PC-9 (cell line): ENCODE data around the gene CTNND2. TPM values are rescaled to one million over a fixed set of nuclear protein-coding genes. Genes with fewer than 3 reads are reported as not detected.

Source experiments
- BruUV-seq: library from RNA; stranded (reverse); fragments of 400-500 nt; replicated peaks from 2 replicates; lab custom pipeline; 2021; lab: Mats Ljungman, UMichigan
- CTCF ChIA-PET: fragments of 300-600 bp; sonication (Branson Sonifier 250); formaldehyde crosslinking; loops from one replicate; lab custom pipeline; 2022; ENCODE audit warnings: antibody characterized with exemption; lab: Charles Lee
- POLR2A ChIA-PET: fragments of 300-600 bp; sonication (Branson Sonifier 250); formaldehyde crosslinking; loops from one replicate; lab custom pipeline; 2022; ENCODE audit warnings: antibody characterized with exemption; ENCODE audit not compliant: unreplicated experiment; lab: Charles Lee
- DNase-seq, 2 experiments: peaks; one replicate each; pipeline versions ENCODE4 v3.0.0 to v3.0.0-alpha.2; 2015 to 2022; ENCODE audit warnings: mixed read lengths in 1 of 2
- H2AFZ ChIP-seq: fragments of 200-600 bp; sonication (generic); 2 replicates; pipeline ENCODE4 v1.8.1; 2017; ENCODE audit warnings: antibody characterized with exemption
- H3F3A ChIP-seq: fragments of 200-600 bp; sonication (generic); 2 replicates; pipeline ENCODE4 v1.8.1; 2017; ENCODE audit warnings: antibody characterized with exemption, mild to moderate bottlenecking, low read depth; ENCODE audit not compliant: insufficient read depth
- H3K27ac ChIP-seq: fragments of 200-600 bp; sonication (generic); 2 replicates; pipeline ENCODE4 v1.6.1; 2016; ENCODE audit warnings: mixed run types
- H3K27me3 ChIP-seq: fragments of 200-600 bp; sonication (generic); 2 replicates; pipeline ENCODE4 v1.6.1; 2016; ENCODE audit warnings: low read depth, mixed run types; ENCODE audit not compliant: insufficient read depth
- H3K36me3 ChIP-seq: fragments of 200-600 bp; sonication (generic); 2 replicates; pipeline ENCODE4 v1.6.1; 2016; ENCODE audit warnings: low read depth, mixed run types
- H3K4me1 ChIP-seq: fragments of 200-600 bp; sonication (generic); replicated peaks from 2 replicates; pipeline ENCODE4 v1.6.1; 2016; ENCODE audit warnings: mixed run types; ENCODE audit not compliant: insufficient read depth
- H3K4me2 ChIP-seq: fragments of 200-600 bp; sonication (generic); 2 replicates; pipeline ENCODE4 v1.6.1; 2017; ENCODE audit warnings: mixed run types
- H3K4me3 ChIP-seq: fragments of 200-600 bp; sonication (generic); 2 replicates; pipeline ENCODE4 v1.6.1; 2016; ENCODE audit warnings: mixed run types
- H3K79me2 ChIP-seq: fragments of 200-600 bp; sonication (generic); 2 replicates; pipeline ENCODE4 v1.6.1; 2017; ENCODE audit warnings: low read depth, mixed run types
- H3K9me2 ChIP-seq: fragments of 200-600 bp; sonication (generic); 2 replicates; pipeline ENCODE4 v1.8.1; 2017; ENCODE audit warnings: mild to moderate bottlenecking; ENCODE audit not compliant: insufficient read depth
- H3K9me3 ChIP-seq: fragments of 200-600 bp; sonication (generic); 2 replicates; pipeline ENCODE4 v1.8.1; 2016; ENCODE audit warnings: low read depth; ENCODE audit not compliant: insufficient read depth
- H4K20me1 ChIP-seq: fragments of 200-600 bp; sonication (generic); 2 replicates; pipeline ENCODE4 v1.8.1; 2017; ENCODE audit not compliant: insufficient read depth
- CTCF ChIP-seq: fragments of 200-600 bp; sonication (generic); conservative IDR thresholded peaks from 2 replicates; pipeline ENCODE4 v1.6.1; 2017; ENCODE audit warnings: mixed run types, antibody characterized with exemption, mild to moderate bottlenecking, moderate library complexity
- EZH2 ChIP-seq: fragments of 200-600 bp; sonication (generic); IDR thresholded peaks from 2 replicates; pipeline ENCODE4 v1.8.0; 2017; ENCODE audit warnings: antibody characterized with exemption, low read depth
- intact Hi-C: fragments of 100-400 bp; cut with micrococcal nuclease; formaldehyde crosslinking; loops from one replicate; pipeline ENCODE4 v1.10.0; 2022; ENCODE audit not compliant: unreplicated experiment
- total RNA-seq: library from RNA; stranded (reverse); gene quantifications from 2 replicates; pipeline ENCODE4 v1.2.3, GENCODE V29; 2021

Gene CTNND2
- total RNA-seq, 1 experiment from 2014 or later, result not detected

GRCh38 chr5:11398728-11399127 lies 505.5 kb downstream of the CTNND2 start:
- intact Hi-C loops, result no loop called here
- POLR2A ChIA-PET, result no interaction called here
- DNase-seq, result no peak

GRCh38 chr5:11397549-11397948 lies 506.7 kb downstream of the CTNND2 start:
- BruUV-seq, result no TSS peak
- CTCF ChIA-PET, result no interaction called here
- no peaks in the 10 kb centered on the region for H3K9me3 ChIP-seq
- intact Hi-C loops, result no loop called here
- TF ChIP-seq CTCF (no peak), EZH2 (no peak)
- H3K4me2 ChIP-seq, result no peak overlapping the region
- no peaks in the 10 kb centered on the region for H4K20me1 ChIP-seq
- H3K79me2 ChIP-seq, result no peaks in the 10 kb centered on the region
- H3K36me3 ChIP-seq, result no peaks in the 10 kb centered on the region
- H3K4me1 ChIP-seq, result no peaks in the 10 kb centered on the region
- no peak overlapping the region for H2AFZ ChIP-seq
- H3F3A ChIP-seq, result no peaks in the 10 kb centered on the region
- H3K27me3 ChIP-seq, result no peaks in the 10 kb centered on the region; the same call in 1 of the 2 replicates
- no peak overlapping the region for H3K4me3 ChIP-seq
- POLR2A ChIA-PET, result no interaction called here
- no peaks in the 10 kb centered on the region for H3K9me2 ChIP-seq
- H3K27ac ChIP-seq, result no peak overlapping the region
- DNase-seq, result no peak

More at GRCh38 chr5:11398728-11399127, 505.5 kb downstream of the CTNND2 start:
- no peak overlapping the region for H3K4me3 ChIP-seq
- no peaks in the 10 kb centered on the region; the same call in 1 of the 2 replicates for H3K27me3 ChIP-seq
- no peaks in the 10 kb centered on the region for H3F3A ChIP-seq
- TF ChIP-seq CTCF, result no peak
- no peak for TF ChIP-seq EZH2
- no peaks in the 10 kb centered on the region for H3K9me3 ChIP-seq
- CTCF ChIA-PET, result no interaction called here
- no peaks in the 10 kb centered on the region for H4K20me1 ChIP-seq
- H2AFZ ChIP-seq, result no peak overlapping the region
- no TSS peak for BruUV-seq
- no peaks in the 10 kb centered on the region for H3K9me2 ChIP-seq
- no peaks in the 10 kb centered on the region for H3K36me3 ChIP-seq
- no peak overlapping the region for H3K27ac ChIP-seq
- no peaks in the 10 kb centered on the region for H3K79me2 ChIP-seq
- no peaks in the 10 kb centered on the region for H3K4me1 ChIP-seq
- H3K4me2 ChIP-seq, result no peak overlapping the region

- TF ChIP-seq CTCF (no peak), EZH2 (no peak)
- no TSS peak for BruUV-seq
- DNase-seq, result no peak
- intact Hi-C loops, result no loop called here
- no peaks in the 10 kb centered on the region for H3F3A ChIP-seq
- ChIA-PET POLR2A (no interaction called here), CTCF (no interaction called here)
- no peak overlapping the region for H3K4me3 ChIP-seq
- H3K79me2 ChIP-seq, result no peaks in the 10 kb centered on the region
- H3K4me1 ChIP-seq, result no peaks in the 10 kb centered on the region
- no peak overlapping the region for H3K4me2 ChIP-seq
- H3K9me3 ChIP-seq, result no peaks in the 10 kb centered on the region
- H3K36me3 ChIP-seq, result no peaks in the 10 kb centered on the region
- H4K20me1 ChIP-seq, result no peaks in the 10 kb centered on the region
- H3K27ac ChIP-seq, result no peak overlapping the region
- no peaks in the 10 kb centered on the region; the same call in 1 of the 2 replicates for H3K27me3 ChIP-seq
- H2AFZ ChIP-seq, result no peak overlapping the region
- H3K9me2 ChIP-seq, result no peaks in the 10 kb centered on the region
These were observed 507.3 kb downstream of the CTNND2 start for GRCh38 chr5:11396917-11397316.
